GM12878 (cell line): ENCODE measurements around the gene PIP4K2A. TPM values are rescaled to one million over a fixed set of nuclear protein-coding genes. Genes with fewer than 3 reads are reported as not detected.

Source experiments
- ATAC-seq: fragments of 200-7000 bp; cut with Tn5 transposase; 3 replicates; pipeline ENCODE4 v1.9.1; 2020; ENCODE audit warnings: mild to moderate bottlenecking, moderate library complexity
- BruUV-seq: library from RNA; stranded (reverse); fragments of 400-500 nt; replicated peaks from 2 replicates; lab custom pipeline; 2021; lab: Mats Ljungman, UMichigan
- CTCF ChIA-PET: fragments of 300-600 bp; sonication (Branson Sonifier 250); formaldehyde crosslinking; extraction: SDS; loops from one replicate; lab custom pipeline; 2021; ENCODE audit warnings: inconsistent platforms; lab: Yijun Ruan, JAX
- POLR2A ChIA-PET: fragments of 350-600 bp; formaldehyde crosslinking; extraction: SDS; loops from one replicate; lab custom pipeline; 2021; ENCODE audit warnings: inconsistent platforms; lab: Charles Lee
- RAD21 ChIA-PET: fragments of 300-600 bp; sonication (Branson Sonifier 250); formaldehyde crosslinking; loops from one replicate; lab custom pipeline; 2023; ENCODE audit warnings: antibody characterized with exemption; ENCODE audit not compliant: unreplicated experiment; lab: Charles Lee
- SMC1A ChIA-PET: fragments of 300-600 bp; sonication (Branson Sonifier 250); formaldehyde crosslinking; loops from one replicate; lab custom pipeline; 2023; ENCODE audit not compliant: unreplicated experiment, uncharacterized antibody; lab: Charles Lee
- DNase-seq: peaks from one replicate; pipeline ENCODE4 v3.0.0-alpha.2; 2011; ENCODE audit warnings: low read depth, low spot score
- FAIRE-seq: peaks from 3 replicates; lab custom pipeline; 2011; peaks lifted over from hg19 to GRCh38; lab: Jason Lieb, UNC
- H2AFZ ChIP-seq: 2 replicates; pipeline ENCODE4 v1.6.0; 2011; ENCODE audit warnings: low read depth, low read length, control low read depth; ENCODE audit not compliant: control insufficient read depth
- H3K27ac ChIP-seq: 2 replicates; pipeline ENCODE4 v1.5.1; 2011; ENCODE audit warnings: control low read depth; ENCODE audit not compliant: control insufficient read depth, insufficient read depth
- H3K27me3 ChIP-seq, 2 experiments: replicated peaks in 1 of 2; 2 replicates each; pipeline versions ENCODE4 v1.6.0 to v1.6.1; 2011; ENCODE audit warnings: low read length in 1 of 2; ENCODE audit not compliant: control insufficient read depth in 2 of 2, insufficient read depth in 2 of 2
- H3K36me3 ChIP-seq, 2 experiments: 2 replicates each; pipeline ENCODE4 v1.5.1; 2011; ENCODE audit warnings: low read length in 1 of 2; ENCODE audit not compliant: control insufficient read depth in 2 of 2, insufficient read depth in 2 of 2
- H3K4me1 ChIP-seq: 2 replicates; pipeline ENCODE4 v1.6.1; 2011; ENCODE audit warnings: mild to moderate bottlenecking, low read length, moderate library complexity, mixed read lengths; ENCODE audit not compliant: control insufficient read depth, insufficient read depth
- H3K4me2 ChIP-seq: 2 replicates; pipeline ENCODE4 v1.6.0; 2011; ENCODE audit warnings: control low read depth; ENCODE audit not compliant: control insufficient read depth, insufficient read depth
- H3K4me3 ChIP-seq: fragments of 200-600 bp; sonication (generic); 2 replicates; pipeline ENCODE4 v1.5.1; 2016
- H3K79me2 ChIP-seq: 2 replicates; pipeline ENCODE4 v1.6.0; 2011; ENCODE audit warnings: low read length; ENCODE audit not compliant: control insufficient read depth, insufficient read depth
- H3K9ac ChIP-seq: 2 replicates; pipeline ENCODE4 v1.8.0; 2011; ENCODE audit warnings: low read length, control low read depth, mixed read lengths; ENCODE audit not compliant: control insufficient read depth, insufficient read depth
- H3K9me3 ChIP-seq: replicated peaks from 3 replicates; pipeline ENCODE4 v1.5.1; 2011; ENCODE audit warnings: mild to moderate bottlenecking, low read length; ENCODE audit not compliant: control insufficient read depth, insufficient read depth
- H4K20me1 ChIP-seq: 2 replicates; pipeline ENCODE4 v1.6.0; 2011; ENCODE audit not compliant: control insufficient read depth, insufficient read depth
- ASH2L ChIP-seq: fragments of 300-600, 200-600 bp; sonication (generic); IDR thresholded peaks from 2 replicates; pipeline ENCODE4 v1.6.1; 2017; ENCODE audit warnings: low read depth, mild to moderate bottlenecking, borderline replicate concordance
- CREB1 ChIP-seq: IDR thresholded peaks from 2 replicates; pipeline ENCODE4 v1.6.1; 2012; ENCODE audit warnings: low read depth, mild to moderate bottlenecking, inconsistent platforms
- FOXK2 ChIP-seq: fragments of 450-650 bp; IDR thresholded peaks from 2 replicates; pipeline ENCODE4 v1.6.1; 2017; ENCODE audit warnings: mild to moderate bottlenecking, moderate library complexity
- GATAD2B ChIP-seq: fragments of 450-650 bp; conservative IDR thresholded peaks from 2 replicates; pipeline ENCODE4 v1.6.1; 2017; ENCODE audit warnings: low read depth, mild to moderate bottlenecking, moderate library complexity
- MYC ChIP-seq: IDR thresholded peaks from 2 replicates; pipeline ENCODE4 v1.6.1; 2011; ENCODE audit warnings: mild to moderate bottlenecking, low read length, moderate library complexity, inconsistent platforms; ENCODE audit not compliant: insufficient read depth, insufficient replicate concordance, insufficient read length, severe bottlenecking
- NFXL1 ChIP-seq: fragments of 450-650 bp; IDR thresholded peaks from 2 replicates; pipeline ENCODE4 v1.6.1; 2017; ENCODE audit warnings: antibody characterized with exemption, mild to moderate bottlenecking, borderline replicate concordance
- NRF1 ChIP-seq: conservative IDR thresholded peaks from 2 replicates; pipeline ENCODE4 v1.6.1; 2011; ENCODE audit warnings: mild to moderate bottlenecking, low read depth, low read length, improper control_type of control experiment
- RAD21 ChIP-seq: IDR thresholded peaks from 2 replicates; pipeline ENCODE4 v1.6.1; 2011; ENCODE audit warnings: mild to moderate bottlenecking, low read depth, low read length, moderate library complexity; ENCODE audit not compliant: insufficient read depth
- SMARCA5 ChIP-seq: fragments of 450-650 bp; IDR thresholded peaks from 2 replicates; pipeline ENCODE4 v1.6.1; 2017; ENCODE audit warnings: mild to moderate bottlenecking
- SMC3 ChIP-seq: IDR thresholded peaks from 2 replicates; pipeline ENCODE4 v1.6.1; 2011; ENCODE audit warnings: low read length, improper control_type of control experiment, borderline replicate concordance
- SRF ChIP-seq, 2 experiments: IDR thresholded peaks; 2 replicates each; pipeline ENCODE4 v1.6.1; 2011; ENCODE audit warnings: low read depth in 2 of 2, low read length in 2 of 2, mild to moderate bottlenecking in 1 of 2, moderate library complexity in 1 of 2
- WGBS: methylation state at CpG from one replicate; pipeline ENCODE4 v1.1.6; 2016; ENCODE audit warnings: low lambda C conversion rate; ENCODE audit not compliant: insufficient replicate concordance, insufficient coverage; ENCODE audit errors: missing lambda C conversion rate; 5-methylcytosine and 5-hydroxymethylcytosine counted together
- in situ Hi-C: fragments of 300-500 bp; cut with MboI; formaldehyde crosslinking; loops from 9 replicates; pipeline ENCODE4 v1.14.3; 2018; ENCODE audit warnings: mixed read lengths
- intact Hi-C: fragments of 100-400 bp; cut with micrococcal nuclease; formaldehyde crosslinking; loops from one replicate; pipeline ENCODE4 v1.14.2; 2022; ENCODE audit not compliant: unreplicated experiment
- polyA plus RNA-seq, 11 experiments: library from polyadenylated mRNA; depleted of rRNA in 4 of 11; unstranded in 6 of 11; stranded (reverse) in 5 of 11; fragments of >200 nt; fragmentation: Nextera tagmentation in 4 of 11; fragmentation: Illumina TruSeq in 1 of 11; extraction: Ambion mirVana in 4 of 11; extraction: Trizol in 1 of 11; gene quantifications; 1 replicate in 1 of 11; 2 replicates in 10 of 11; pipeline versions ENCODE4 v1.2.1 to v1.2.3, GENCODE V29; 2011 to 2016; ENCODE audit warnings: inconsistent platforms in 2 of 11, missing spikeins in 2 of 11, low read depth in 1 of 11
- total RNA-seq, 4 experiments: library from RNA; depleted of rRNA in 3 of 4; stranded (reverse); fragments of >200 nt in 3 of 4; fragmentation: Illumina TruSeq in 1 of 4; extraction: Trizol in 1 of 4; gene quantifications; 2 replicates each; pipeline versions ENCODE4 v1.2.1 to v1.2.3, GENCODE V29; 2013 to 2021
- TF ChIP-seq, protein P1 (sequence below): IDR thresholded peaks from 2 replicates; pipeline ENCODE4 v1.6.1; 2011; ENCODE audit warnings: borderline replicate concordance, low read depth, mild to moderate bottlenecking, moderate library complexity, mixed read lengths, low read length; ENCODE audit not compliant: insufficient read depth; ENCODE audit errors: extremely low read length
- TF ChIP-seq, protein P2 (sequence below): IDR thresholded peaks from 2 replicates; pipeline ENCODE4 v1.6.1; 2012; ENCODE audit warnings: low read length, inconsistent platforms
- TF ChIP-seq, protein P3 (sequence below): IDR thresholded peaks from 2 replicates; pipeline ENCODE4 v1.6.1; 2012; ENCODE audit warnings: low read depth, low read length, improper control_type of control experiment

Gene PIP4K2A
- total and polyA plus RNA-seq, 10 of the 15 experiments (the other 5 are each of a cell fraction or from before 2014, with no cell fraction given) = 54.3 to 139 (median 84.4) TPM

DNA sequence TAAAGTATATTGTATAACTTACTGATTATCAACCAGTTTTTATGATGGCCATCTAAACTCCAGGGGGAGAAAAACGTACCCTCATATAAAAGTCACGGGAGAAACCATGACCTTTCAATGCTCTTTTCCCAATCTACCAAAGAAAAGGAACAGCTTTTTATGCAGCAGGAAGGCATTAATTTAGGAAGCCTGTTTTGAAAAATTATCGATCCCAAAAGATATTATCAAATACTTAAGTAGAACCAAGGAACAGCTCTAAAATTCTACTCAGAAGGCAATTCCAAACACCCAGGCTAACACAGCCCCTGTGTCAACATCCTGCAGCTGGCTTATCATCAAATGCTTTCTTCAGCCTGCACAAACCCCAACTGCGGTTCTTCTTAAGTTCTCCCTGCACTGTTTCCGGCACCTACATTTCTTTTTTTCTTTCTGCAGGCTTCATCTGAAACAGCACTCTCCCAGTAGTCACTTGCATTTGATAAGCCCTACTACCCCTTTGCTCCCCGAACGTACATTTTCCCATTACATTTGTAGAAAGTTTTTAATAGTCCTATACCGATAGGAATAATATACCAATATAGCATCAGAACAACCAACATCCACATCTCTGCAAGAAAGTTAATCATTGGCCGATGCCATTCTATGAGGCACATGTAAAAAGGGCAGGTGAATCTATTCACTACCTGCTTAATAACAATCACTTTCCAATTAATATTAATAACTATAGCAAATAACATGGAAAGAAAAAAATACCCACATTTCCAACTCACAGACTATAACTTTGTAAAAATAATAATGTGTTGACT, 47.9 kb downstream of the PIP4K2A start (continued):
- TF ChIP-seq, protein P1, sequence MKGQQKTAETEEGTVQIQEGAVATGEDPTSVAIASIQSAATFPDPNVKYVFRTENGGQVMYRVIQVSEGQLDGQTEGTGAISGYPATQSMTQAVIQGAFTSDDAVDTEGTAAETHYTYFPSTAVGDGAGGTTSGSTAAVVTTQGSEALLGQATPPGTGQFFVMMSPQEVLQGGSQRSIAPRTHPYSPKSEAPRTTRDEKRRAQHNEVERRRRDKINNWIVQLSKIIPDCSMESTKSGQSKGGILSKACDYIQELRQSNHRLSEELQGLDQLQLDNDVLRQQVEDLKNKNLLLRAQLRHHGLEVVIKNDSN = no peak
- TF ChIP-seq NFXL1 = no peak
- no peak for TF ChIP-seq FOXK2

DNA sequence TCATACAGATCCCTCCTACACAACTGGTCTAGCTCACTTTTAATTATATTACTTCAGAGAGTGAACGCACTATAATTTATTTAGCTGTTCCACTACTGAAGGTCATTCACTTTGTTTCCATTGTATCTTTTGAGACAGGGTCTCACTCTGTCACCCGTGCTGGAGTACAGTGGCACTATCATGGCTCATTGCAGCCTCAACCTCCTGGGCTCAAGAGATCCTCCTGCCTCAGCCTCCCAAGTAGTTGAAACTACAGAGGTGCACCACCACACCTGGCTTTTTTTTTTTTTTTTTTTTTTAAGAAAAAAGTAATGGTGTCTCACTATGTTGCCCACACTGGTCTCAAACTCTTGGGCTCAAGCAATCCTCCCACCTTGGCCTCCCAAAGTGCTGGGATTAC, 49.0 kb downstream of the PIP4K2A start:
- no peaks in the 10 kb centered on the region for H3K27me3 ChIP-seq
- H3K79me2 ChIP-seq = peaks cover 95% of the 10 kb centered on the region
- SMC1A ChIA-PET = interaction anchor here (0.6 to 6.7 kb wide), 8 partner anchors 14 to 1628 kb away, joined by 3 to 91 read pairs (median 4); no protein-coding TSS in a partner anchor
- H2AFZ ChIP-seq = no peak overlapping the region
- peaks cover 3% of the 10 kb centered on the region; the same call in 1 of the 2 replicates for H4K20me1 ChIP-seq
- no peak overlapping the region for H3K4me2 ChIP-seq
- H3K27ac ChIP-seq = no peak overlapping the region
- WGBS = 100% methylated on average over 2 of the region's 2 CpGs
- RAD21 ChIA-PET = interaction anchor here (0.7 to 0.8 kb wide), 3 partner anchors 15 to 57 kb away, joined by 3 to 4 read pairs (median 3); no protein-coding TSS in a partner anchor
- H3K9ac ChIP-seq = no peak overlapping the region
- no peak for FAIRE-seq
- H3K9me3 ChIP-seq = no peaks in the 10 kb centered on the region
- DNase-seq = no peak
- CTCF ChIA-PET = interaction anchor here (1.0 kb wide), 1 partner anchor 12 kb away, joined by 3 read pairs; no protein-coding TSS in a partner anchor
- intact Hi-C loops (loop anchor here (5.0 kb wide), 1 partner anchor 47 kb away; the partner anchor contains the start of gene PIP4K2A), in situ Hi-C loops (no loop called here)
- no TSS peak for BruUV-seq
- no peak overlapping the region for H3K4me3 ChIP-seq
- H3K36me3 ChIP-seq = no peaks in the 10 kb centered on the region
- POLR2A ChIA-PET = interaction anchor here (1.2 to 1.5 kb wide), 2 partner anchors 15 to 39 kb away, joined by 3 read pairs; no protein-coding TSS in a partner anchor
- ATAC-seq = no peak
- H3K4me1 ChIP-seq = peaks cover 27% of the 10 kb centered on the region
- TF ChIP-seq NRF1 (no peak), SMARCA5 (no peak), SMC3 (no peak), RAD21 (no peak), GATAD2B (no peak), ASH2L (no peak), CREB1 (no peak), SRF (IDR thresholded peaks at IDR 0.05; ENCODE audit: low read depth in 2 of 2, low read length in 2 of 2) (no peak), MYC (no peak)
- TF ChIP-seq, protein P2, sequence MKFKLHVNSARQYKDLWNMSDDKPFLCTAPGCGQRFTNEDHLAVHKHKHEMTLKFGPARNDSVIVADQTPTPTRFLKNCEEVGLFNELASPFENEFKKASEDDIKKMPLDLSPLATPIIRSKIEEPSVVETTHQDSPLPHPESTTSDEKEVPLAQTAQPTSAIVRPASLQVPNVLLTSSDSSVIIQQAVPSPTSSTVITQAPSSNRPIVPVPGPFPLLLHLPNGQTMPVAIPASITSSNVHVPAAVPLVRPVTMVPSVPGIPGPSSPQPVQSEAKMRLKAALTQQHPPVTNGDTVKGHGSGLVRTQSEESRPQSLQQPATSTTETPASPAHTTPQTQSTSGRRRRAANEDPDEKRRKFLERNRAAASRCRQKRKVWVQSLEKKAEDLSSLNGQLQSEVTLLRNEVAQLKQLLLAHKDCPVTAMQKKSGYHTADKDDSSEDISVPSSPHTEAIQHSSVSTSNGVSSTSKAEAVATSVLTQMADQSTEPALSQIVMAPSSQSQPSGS = no peak
- TF ChIP-seq, protein P3, sequence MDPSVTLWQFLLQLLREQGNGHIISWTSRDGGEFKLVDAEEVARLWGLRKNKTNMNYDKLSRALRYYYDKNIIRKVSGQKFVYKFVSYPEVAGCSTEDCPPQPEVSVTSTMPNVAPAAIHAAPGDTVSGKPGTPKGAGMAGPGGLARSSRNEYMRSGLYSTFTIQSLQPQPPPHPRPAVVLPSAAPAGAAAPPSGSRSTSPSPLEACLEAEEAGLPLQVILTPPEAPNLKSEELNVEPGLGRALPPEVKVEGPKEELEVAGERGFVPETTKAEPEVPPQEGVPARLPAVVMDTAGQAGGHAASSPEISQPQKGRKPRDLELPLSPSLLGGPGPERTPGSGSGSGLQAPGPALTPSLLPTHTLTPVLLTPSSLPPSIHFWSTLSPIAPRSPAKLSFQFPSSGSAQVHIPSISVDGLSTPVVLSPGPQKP = no peak
